Liver (tissue), 9 donors: ENCODE measurements around the gene KCNA2. TPM values are rescaled to one million over a fixed set of nuclear protein-coding genes. Genes with fewer than 3 reads are reported as not detected.

Source experiments
- DNase-seq: peaks from one replicate; pipeline ENCODE4 v3.0.0-alpha.2; 2017; ENCODE audit warnings: low spot score
- H3K27ac ChIP-seq, 2 donors: one replicate each; pipeline ENCODE4 v1.7.0; 2013; ENCODE audit warnings: inconsistent platforms in 2 of 2, low read length in 2 of 2, control low read depth in 1 of 2, low read depth in 1 of 2, mild to moderate bottlenecking in 1 of 2
- H3K27me3 ChIP-seq, 4 donors: one replicate each; pipeline versions ENCODE4 v1.6.1 to v1.7.0; 2013; ENCODE audit warnings: low read length in 3 of 4, inconsistent platforms in 1 of 4, mild to moderate bottlenecking in 1 of 4, moderate library complexity in 1 of 4; ENCODE audit not compliant: control insufficient read depth in 4 of 4, insufficient read depth in 4 of 4
- H3K36me3 ChIP-seq, 4 donors: one replicate each; pipeline versions ENCODE4 v1.6.1 to v1.7.0; 2013; ENCODE audit warnings: low read length in 3 of 4, mild to moderate bottlenecking in 3 of 4, low read depth in 1 of 4, moderate library complexity in 1 of 4; ENCODE audit not compliant: control insufficient read depth in 4 of 4, insufficient read depth in 3 of 4
- H3K4me1 ChIP-seq, 4 donors: one replicate each; pipeline versions ENCODE4 v1.6.1 to v1.7.0; 2013; ENCODE audit warnings: low read length in 3 of 4, mild to moderate bottlenecking in 3 of 4, moderate library complexity in 1 of 4; ENCODE audit not compliant: control insufficient read depth in 4 of 4, insufficient read depth in 4 of 4
- H3K4me3 ChIP-seq, 3 donors: one replicate each; pipeline versions ENCODE4 v1.6.1 to v1.7.0; 2013; ENCODE audit warnings: low read length in 3 of 3, control low read depth in 1 of 3, low read depth in 1 of 3, mild to moderate bottlenecking in 1 of 3
- H3K9ac ChIP-seq, 2 donors: one replicate each; pipeline ENCODE4 v1.7.0; 2013; ENCODE audit warnings: low read length in 2 of 2, mild to moderate bottlenecking in 2 of 2, moderate library complexity in 2 of 2, control low read depth in 1 of 2, low read depth in 1 of 2
- H3K9me3 ChIP-seq, 4 donors: one replicate each; pipeline versions ENCODE4 v1.6.1 to v1.7.0; 2013; ENCODE audit warnings: low read length in 3 of 4; ENCODE audit not compliant: control insufficient read depth in 4 of 4
- EGR1 ChIP-seq, 2 donors: IDR thresholded peaks; 2 replicates each; pipeline ENCODE4 v1.6.1; 2016 to 2018; ENCODE audit warnings: antibody characterized with exemption in 2 of 2, low read depth in 2 of 2
- FOXA1 ChIP-seq: IDR thresholded peaks from 2 replicates; pipeline ENCODE4 v1.6.1; 2016; ENCODE audit warnings: antibody characterized with exemption
- FOXA2 ChIP-seq: IDR thresholded peaks from 2 replicates; pipeline ENCODE4 v1.6.1; 2016; ENCODE audit warnings: antibody characterized with exemption
- GABPA ChIP-seq, 2 donors: IDR thresholded peaks in 1 of 2; conservative IDR thresholded peaks in 1 of 2; 2 replicates each; pipeline ENCODE4 v1.6.1; 2016; ENCODE audit warnings: antibody characterized with exemption in 2 of 2, mild to moderate bottlenecking in 1 of 2, moderate library complexity in 1 of 2
- HNF4A ChIP-seq, 2 donors: conservative IDR thresholded peaks; 2 replicates each; pipeline ENCODE4 v1.6.1; 2016; ENCODE audit warnings: antibody characterized with exemption in 2 of 2, mild to moderate bottlenecking in 2 of 2
- HNF4G ChIP-seq: IDR thresholded peaks from 2 replicates; pipeline ENCODE4 v1.6.1; 2016; ENCODE audit warnings: antibody characterized with exemption
- JUND ChIP-seq, 2 donors: IDR thresholded peaks; 2 replicates each; pipeline ENCODE4 v1.6.1; 2016; ENCODE audit warnings: antibody characterized with exemption in 2 of 2
- NR2F2 ChIP-seq: IDR thresholded peaks from 2 replicates; pipeline ENCODE4 v1.6.1; 2016; ENCODE audit warnings: antibody characterized with exemption
- RAD21 ChIP-seq, 2 donors: IDR thresholded peaks; 2 replicates each; pipeline ENCODE4 v1.6.1; 2016; ENCODE audit warnings: antibody characterized with exemption in 2 of 2, mild to moderate bottlenecking in 2 of 2
- RXRA ChIP-seq, 2 donors: IDR thresholded peaks; 2 replicates each; pipeline ENCODE4 v1.6.1; 2017 to 2018; ENCODE audit warnings: antibody characterized with exemption in 2 of 2, mild to moderate bottlenecking in 1 of 2
- SP1 ChIP-seq: IDR thresholded peaks from 2 replicates; pipeline ENCODE4 v1.6.1; 2018; ENCODE audit warnings: antibody characterized with exemption, mild to moderate bottlenecking
- TAF1 ChIP-seq: conservative IDR thresholded peaks from 2 replicates; pipeline ENCODE4 v1.6.1; 2016; ENCODE audit warnings: antibody characterized with exemption, mild to moderate bottlenecking
- WGBS: extraction: QIAGEN DNeasy Blood & Tissue Kit; methylation state at CpG from one replicate; pipeline ENCODE4 v1.1.7; 2013; 5-methylcytosine and 5-hydroxymethylcytosine counted together
- polyA plus RNA-seq, 2 donors: library from polyadenylated mRNA; stranded (reverse) in 1 of 2; unstranded in 1 of 2; fragments of 200-250 nt in 1 of 2; fragments of >200 nt in 1 of 2; fragmentation: Nextera tagmentation in 1 of 2; extraction: Ambion mirVana in 1 of 2; gene quantifications; one replicate each; pipeline versions ENCODE4 v1.2.1 to v1.2.3, GENCODE V29; 2013 to 2015
- total RNA-seq, 2 donors: library from RNA; depleted of rRNA; stranded (reverse); fragments of >200 nt; gene quantifications; one replicate each; pipeline ENCODE4 v1.2.3, GENCODE V29; 2014
- TF ChIP-seq, protein P1 (sequence below): IDR thresholded peaks from 2 replicates; pipeline ENCODE4 v1.6.1; 2016; ENCODE audit warnings: antibody characterized with exemption
- TF ChIP-seq, protein P2 (sequence below): IDR thresholded peaks from 2 replicates; pipeline ENCODE4 v1.6.1; 2016; ENCODE audit warnings: antibody characterized with exemption
- TF ChIP-seq, protein P3 (sequence below): IDR thresholded peaks from 2 replicates; pipeline ENCODE4 v1.6.1; 2016; ENCODE audit warnings: antibody characterized with exemption, mild to moderate bottlenecking
- TF ChIP-seq, protein P4 (sequence below): IDR thresholded peaks from 2 replicates; pipeline ENCODE4 v1.6.1; 2016; ENCODE audit warnings: antibody characterized with exemption
- TF ChIP-seq, protein P5 (sequence below): fragments of 150-350 bp; IDR thresholded peaks from 2 replicates; pipeline ENCODE4 v1.5.1; 2017; ENCODE audit warnings: improper control_type of control experiment, low read depth, low read length; ENCODE audit not compliant: missing input control
- donor health status: healthy.
- donor health status: healthy.
- donor health status: healthy.
- donor health status: healthy.
- donor health status: healthy.

Gene KCNA2
- total and polyA plus RNA-seq, 4 donors = 0.02 to 0.08 TPM; not detected in 2

DNA sequence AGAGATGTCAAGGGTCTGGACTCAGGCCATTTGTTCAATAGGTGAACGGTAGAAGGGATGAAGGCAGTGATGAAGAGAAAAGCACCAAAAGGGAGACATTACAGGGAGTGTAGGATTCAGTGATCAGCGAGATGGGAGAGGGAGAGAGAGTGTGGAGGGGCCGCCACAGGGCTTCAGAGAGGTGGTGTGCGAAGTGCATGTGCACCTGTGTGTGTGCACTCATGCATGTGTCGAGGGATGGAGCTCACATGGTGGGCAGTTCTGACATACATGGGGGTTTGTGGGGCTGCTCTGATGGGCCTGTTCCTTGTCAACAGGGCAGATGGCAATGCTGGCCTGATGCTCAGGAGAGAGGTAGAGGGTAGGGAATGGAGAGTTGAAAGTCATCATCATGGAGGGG, 11.4 kb upstream of the KCNA2 start:
- H3K4me3 ChIP-seq = no peak overlapping the region
- H3K9me3 ChIP-seq = no peaks in the 10 kb centered on the region
- no peaks in the 10 kb centered on the region for H3K36me3 ChIP-seq
- no peak for DNase-seq
- no peak overlapping the region for H3K27ac ChIP-seq
- TF ChIP-seq FOXA2 = no peak
- TF ChIP-seq HNF4A (conservative IDR thresholded peaks at IDR 0.05) = no peak
- no peak for TF ChIP-seq HNF4G
- TF ChIP-seq, protein P1, sequence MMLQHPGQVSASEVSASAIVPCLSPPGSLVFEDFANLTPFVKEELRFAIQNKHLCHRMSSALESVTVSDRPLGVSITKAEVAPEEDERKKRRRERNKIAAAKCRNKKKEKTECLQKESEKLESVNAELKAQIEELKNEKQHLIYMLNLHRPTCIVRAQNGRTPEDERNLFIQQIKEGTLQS = no peak
- no peak for TF ChIP-seq RAD21 (IDR thresholded peaks at IDR 0.05)
- TF ChIP-seq, protein P2, sequence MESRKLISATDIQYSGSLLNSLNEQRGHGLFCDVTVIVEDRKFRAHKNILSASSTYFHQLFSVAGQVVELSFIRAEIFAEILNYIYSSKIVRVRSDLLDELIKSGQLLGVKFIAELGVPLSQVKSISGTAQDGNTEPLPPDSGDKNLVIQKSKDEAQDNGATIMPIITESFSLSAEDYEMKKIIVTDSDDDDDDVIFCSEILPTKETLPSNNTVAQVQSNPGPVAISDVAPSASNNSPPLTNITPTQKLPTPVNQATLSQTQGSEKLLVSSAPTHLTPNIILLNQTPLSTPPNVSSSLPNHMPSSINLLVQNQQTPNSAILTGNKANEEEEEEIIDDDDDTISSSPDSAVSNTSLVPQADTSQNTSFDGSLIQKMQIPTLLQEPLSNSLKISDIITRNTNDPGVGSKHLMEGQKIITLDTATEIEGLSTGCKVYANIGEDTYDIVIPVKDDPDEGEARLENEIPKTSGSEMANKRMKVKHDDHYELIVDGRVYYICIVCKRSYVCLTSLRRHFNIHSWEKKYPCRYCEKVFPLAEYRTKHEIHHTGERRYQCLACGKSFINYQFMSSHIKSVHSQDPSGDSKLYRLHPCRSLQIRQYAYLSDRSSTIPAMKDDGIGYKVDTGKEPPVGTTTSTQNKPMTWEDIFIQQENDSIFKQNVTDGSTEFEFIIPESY = no peak
- TF ChIP-seq JUND (IDR thresholded peaks at IDR 0.05) = no peak
- TF ChIP-seq TAF1 = no peak
- no peak for TF ChIP-seq GABPA (IDR thresholded peaks at IDR 0.05 in 1 of 2, conservative IDR thresholded peaks at IDR 0.05 in 1 of 2)
- TF ChIP-seq, protein P3, sequence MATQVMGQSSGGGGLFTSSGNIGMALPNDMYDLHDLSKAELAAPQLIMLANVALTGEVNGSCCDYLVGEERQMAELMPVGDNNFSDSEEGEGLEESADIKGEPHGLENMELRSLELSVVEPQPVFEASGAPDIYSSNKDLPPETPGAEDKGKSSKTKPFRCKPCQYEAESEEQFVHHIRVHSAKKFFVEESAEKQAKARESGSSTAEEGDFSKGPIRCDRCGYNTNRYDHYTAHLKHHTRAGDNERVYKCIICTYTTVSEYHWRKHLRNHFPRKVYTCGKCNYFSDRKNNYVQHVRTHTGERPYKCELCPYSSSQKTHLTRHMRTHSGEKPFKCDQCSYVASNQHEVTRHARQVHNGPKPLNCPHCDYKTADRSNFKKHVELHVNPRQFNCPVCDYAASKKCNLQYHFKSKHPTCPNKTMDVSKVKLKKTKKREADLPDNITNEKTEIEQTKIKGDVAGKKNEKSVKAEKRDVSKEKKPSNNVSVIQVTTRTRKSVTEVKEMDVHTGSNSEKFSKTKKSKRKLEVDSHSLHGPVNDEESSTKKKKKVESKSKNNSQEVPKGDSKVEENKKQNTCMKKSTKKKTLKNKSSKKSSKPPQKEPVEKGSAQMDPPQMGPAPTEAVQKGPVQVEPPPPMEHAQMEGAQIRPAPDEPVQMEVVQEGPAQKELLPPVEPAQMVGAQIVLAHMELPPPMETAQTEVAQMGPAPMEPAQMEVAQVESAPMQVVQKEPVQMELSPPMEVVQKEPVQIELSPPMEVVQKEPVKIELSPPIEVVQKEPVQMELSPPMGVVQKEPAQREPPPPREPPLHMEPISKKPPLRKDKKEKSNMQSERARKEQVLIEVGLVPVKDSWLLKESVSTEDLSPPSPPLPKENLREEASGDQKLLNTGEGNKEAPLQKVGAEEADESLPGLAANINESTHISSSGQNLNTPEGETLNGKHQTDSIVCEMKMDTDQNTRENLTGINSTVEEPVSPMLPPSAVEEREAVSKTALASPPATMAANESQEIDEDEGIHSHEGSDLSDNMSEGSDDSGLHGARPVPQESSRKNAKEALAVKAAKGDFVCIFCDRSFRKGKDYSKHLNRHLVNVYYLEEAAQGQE = no peak
- TF ChIP-seq FOXA1 = no peak
- TF ChIP-seq, protein P4, sequence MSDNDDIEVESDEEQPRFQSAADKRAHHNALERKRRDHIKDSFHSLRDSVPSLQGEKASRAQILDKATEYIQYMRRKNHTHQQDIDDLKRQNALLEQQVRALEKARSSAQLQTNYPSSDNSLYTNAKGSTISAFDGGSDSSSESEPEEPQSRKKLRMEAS = no peak
- no peak for TF ChIP-seq EGR1 (IDR thresholded peaks at IDR 0.05; ENCODE audit: low read depth in 2 of 2)
- no peak for TF ChIP-seq SP1
- no peak for TF ChIP-seq RXRA (IDR thresholded peaks at IDR 0.05)
- TF ChIP-seq, protein P5, sequence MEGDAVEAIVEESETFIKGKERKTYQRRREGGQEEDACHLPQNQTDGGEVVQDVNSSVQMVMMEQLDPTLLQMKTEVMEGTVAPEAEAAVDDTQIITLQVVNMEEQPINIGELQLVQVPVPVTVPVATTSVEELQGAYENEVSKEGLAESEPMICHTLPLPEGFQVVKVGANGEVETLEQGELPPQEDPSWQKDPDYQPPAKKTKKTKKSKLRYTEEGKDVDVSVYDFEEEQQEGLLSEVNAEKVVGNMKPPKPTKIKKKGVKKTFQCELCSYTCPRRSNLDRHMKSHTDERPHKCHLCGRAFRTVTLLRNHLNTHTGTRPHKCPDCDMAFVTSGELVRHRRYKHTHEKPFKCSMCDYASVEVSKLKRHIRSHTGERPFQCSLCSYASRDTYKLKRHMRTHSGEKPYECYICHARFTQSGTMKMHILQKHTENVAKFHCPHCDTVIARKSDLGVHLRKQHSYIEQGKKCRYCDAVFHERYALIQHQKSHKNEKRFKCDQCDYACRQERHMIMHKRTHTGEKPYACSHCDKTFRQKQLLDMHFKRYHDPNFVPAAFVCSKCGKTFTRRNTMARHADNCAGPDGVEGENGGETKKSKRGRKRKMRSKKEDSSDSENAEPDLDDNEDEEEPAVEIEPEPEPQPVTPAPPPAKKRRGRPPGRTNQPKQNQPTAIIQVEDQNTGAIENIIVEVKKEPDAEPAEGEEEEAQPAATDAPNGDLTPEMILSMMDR = no peak
- H3K27me3 ChIP-seq = peaks cover 0 to 14% (median 1%) of the 10 kb centered on the region in 4 donors
- H3K4me1 ChIP-seq = peaks cover 0 to 5% (median 2%) of the 10 kb centered on the region in 4 donors
- WGBS = 76% methylated on average over 5 of the region's 5 CpGs
- H3K9ac ChIP-seq = no peak overlapping the region

DNA sequence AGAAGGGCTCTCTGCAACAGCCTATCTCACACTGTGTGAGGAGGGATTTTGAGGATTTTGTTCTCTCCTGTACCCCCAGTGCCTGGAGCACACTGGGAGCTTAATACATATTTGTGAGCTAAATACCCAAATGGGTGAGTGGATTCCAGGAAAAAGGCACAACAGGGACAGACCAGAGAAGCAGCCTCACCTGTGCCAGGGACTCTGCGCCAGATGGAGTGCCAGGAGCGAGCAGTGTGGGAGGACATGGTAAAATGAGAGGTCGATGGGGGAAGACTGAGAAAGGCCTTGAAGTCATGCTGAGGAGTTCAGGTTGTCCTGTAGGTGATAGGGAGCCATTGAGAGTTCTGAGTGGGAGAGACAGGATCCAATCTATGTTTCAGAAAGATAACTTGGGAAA, 11.0 kb upstream of the KCNA2 start:
- Histone ChIP-seq H3K9ac (no peak overlapping the region), H3K4me3 (no peak overlapping the region), H3K4me1 (peaks cover 0 to 5% (median 2%) of the 10 kb centered on the region in 4 donors), H3K27me3 (peaks cover 0 to 18% (median 1%) of the 10 kb centered on the region in 4 donors), H3K36me3 (no peaks in the 10 kb centered on the region), H3K9me3 (no peaks in the 10 kb centered on the region), H3K27ac (no peak overlapping the region)
- no peak for DNase-seq
- 69% methylated on average over 3 of the region's 3 CpGs for WGBS
- TF ChIP-seq NR2F2 = no peak
- no peak for TF ChIP-seq HNF4A (conservative IDR thresholded peaks at IDR 0.05)
- TF ChIP-seq EGR1 (IDR thresholded peaks at IDR 0.05; ENCODE audit: low read depth in 2 of 2) = no peak
- no peak for TF ChIP-seq GABPA (IDR thresholded peaks at IDR 0.05 in 1 of 2, conservative IDR thresholded peaks at IDR 0.05 in 1 of 2)
- TF ChIP-seq, protein P3 = no peak
- no peak for TF ChIP-seq RXRA (IDR thresholded peaks at IDR 0.05)
- no peak for TF ChIP-seq RAD21 (IDR thresholded peaks at IDR 0.05)
- TF ChIP-seq SP1 = no peak
- TF ChIP-seq JUND (IDR thresholded peaks at IDR 0.05) = no peak
- no peak for TF ChIP-seq FOXA2
